Measurements from ENCODE around the gene FZD4.

FZD4 gene

GRCh38 chr11:86900162-86900561 lies 55.0 kb downstream of the FZD4 start:
- no peak for DNase-seq (ENCODE audit: low spot score)
- no peak for TF ChIP-seq CTCF (IDR thresholded peaks at IDR 0.05; ENCODE audit: borderline replicate concordance, control extremely low read depth, extremely low read depth, insufficient read depth, missing control alignments)
- in situ Hi-C loops (cut with MboI; ENCODE audit: low sequenced_read_pairs, unreplicated experiment): no loop called here

- in situ Hi-C loops (cut with MboI; ENCODE audit: low sequenced_read_pairs, unreplicated experiment): no loop called here
- DNase-seq (ENCODE audit: low spot score): no peak
- no peak for TF ChIP-seq CTCF (IDR thresholded peaks at IDR 0.05; ENCODE audit: borderline replicate concordance, control extremely low read depth, extremely low read depth, insufficient read depth, missing control alignments)
These were observed 56.5 kb downstream of the FZD4 start for GRCh38 chr11:86898689-86899088.

GRCh38 chr11:86896441-86896841 lies 58.8 kb downstream of the FZD4 start:
- in situ Hi-C loops (cut with MboI; ENCODE audit: low sequenced_read_pairs, unreplicated experiment): no loop called here
- TF ChIP-seq CTCF (IDR thresholded peaks at IDR 0.05; ENCODE audit: borderline replicate concordance, control extremely low read depth, extremely low read depth, insufficient read depth, missing control alignments): no peak
- DNase-seq (ENCODE audit: low spot score): no peak
